Panc1 (cell line): ENCODE data around the gene PARD3.

Source experiments
- CTCF ChIP-seq: fragments of 450-650 bp; IDR thresholded peaks from 2 replicates; pipeline ENCODE4 v1.5.1; 2017; ENCODE audit warnings: mild to moderate bottlenecking
- POLR2AphosphoS5 ChIP-seq: IDR thresholded peaks from 2 replicates; pipeline ENCODE4 v1.6.1; 2012; ENCODE audit warnings: mild to moderate bottlenecking, low read depth, low read length, moderate library complexity

DNA sequence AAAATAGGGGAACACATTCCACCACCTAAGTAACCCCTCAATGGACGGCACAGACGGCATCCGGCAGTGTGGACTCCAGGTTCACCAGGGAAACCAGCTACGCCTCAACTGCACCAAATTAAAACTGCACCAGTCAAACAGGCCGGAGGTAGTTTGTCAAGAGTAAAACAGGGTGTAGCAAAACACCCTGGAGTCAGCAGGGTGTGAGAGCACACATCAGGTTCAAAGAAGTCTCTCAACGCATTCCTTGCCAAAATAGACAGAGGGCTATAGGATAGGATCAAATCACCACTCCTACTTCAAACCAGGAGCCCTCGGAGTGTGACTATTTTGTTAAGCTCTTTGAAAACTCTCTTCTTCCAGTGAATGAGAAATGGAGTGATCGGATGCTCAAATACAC, 135.9 kb downstream of the PARD3 start:
- TF ChIP-seq CTCF (no peak), POLR2AphosphoS5 (no peak)
